Cortex of kidney (tissue), 1 donor: ENCODE data around the gene VPS37B.

ENCODE experiments used
- DNase-seq: peaks from one replicate; lab custom pipeline; 2025; lab: John Stamatoyannopoulos, UW

VPS37B gene

GRCh38 chr12:122866379-122866778 lies 29.5 kb downstream of the VPS37B start:
- DNase-seq = no peak

DNA sequence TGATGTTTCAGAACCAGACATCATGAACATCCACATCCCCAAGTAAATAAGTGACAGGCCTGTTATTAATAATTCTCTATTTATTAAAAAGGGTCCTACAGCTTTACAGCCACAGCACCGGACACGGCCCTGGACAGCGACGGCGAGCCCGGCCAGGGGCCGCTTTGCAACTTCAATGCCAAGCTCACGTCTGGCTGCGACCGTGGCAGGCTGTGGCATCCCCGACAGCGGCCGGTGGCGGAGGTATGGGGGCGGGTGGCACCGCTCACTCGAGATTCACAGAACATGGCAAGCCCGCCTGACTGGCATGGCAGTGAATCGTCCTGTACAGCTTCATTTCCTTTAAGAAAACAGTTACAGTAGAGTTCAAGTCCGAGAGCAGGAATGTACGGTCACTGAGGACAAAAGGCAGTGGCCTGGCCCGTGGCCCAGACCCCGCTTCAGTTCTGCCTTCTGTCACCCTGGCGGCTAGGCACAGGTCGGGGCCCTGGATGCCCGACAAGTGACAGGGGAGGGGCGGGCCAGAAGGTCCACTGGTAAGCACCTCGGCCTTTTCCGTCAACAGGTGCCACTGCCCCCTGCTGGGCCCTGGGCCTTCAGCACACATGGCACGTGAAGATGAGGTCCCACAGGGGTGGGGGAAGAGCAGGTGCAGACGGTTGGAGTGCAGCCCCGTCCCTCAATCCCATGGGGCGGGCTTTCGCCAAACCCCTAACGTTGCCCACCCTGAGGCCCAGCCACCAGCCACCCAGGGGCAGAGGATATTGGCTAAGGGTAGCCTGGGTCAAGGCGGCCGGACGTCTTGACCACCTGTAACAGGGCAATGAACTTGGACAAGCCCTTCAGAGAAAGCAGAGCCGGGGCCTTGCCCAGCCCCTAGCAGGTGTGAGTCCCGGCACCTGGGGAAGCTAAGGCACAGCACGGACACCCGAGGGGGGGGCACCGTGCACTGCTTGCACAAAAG lies 30.4 kb downstream of the VPS37B start:
- no peak for DNase-seq

DNA sequence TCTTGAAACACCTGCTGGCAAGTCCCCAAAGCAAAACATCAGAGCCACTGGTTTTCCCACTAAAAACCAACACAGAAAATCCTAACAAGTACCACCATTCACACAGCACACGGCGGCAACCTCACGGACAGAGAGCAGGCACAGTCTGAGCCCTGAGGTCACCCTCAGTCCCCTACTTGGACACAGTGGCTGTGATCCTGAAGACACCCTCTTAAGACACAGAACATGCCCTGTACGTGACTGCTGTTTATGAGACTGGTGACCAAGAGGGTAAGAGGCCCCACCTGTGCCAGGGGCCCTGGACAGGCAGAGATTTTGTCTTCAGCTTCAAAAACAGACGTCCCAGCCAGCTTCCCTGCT lies 31.1 kb downstream of the VPS37B start:
- DNase-seq = no peak

GRCh38 chr12:122862872-122863701 lies 32.8 kb downstream of the VPS37B start:
- DNase-seq = no peak

DNA sequence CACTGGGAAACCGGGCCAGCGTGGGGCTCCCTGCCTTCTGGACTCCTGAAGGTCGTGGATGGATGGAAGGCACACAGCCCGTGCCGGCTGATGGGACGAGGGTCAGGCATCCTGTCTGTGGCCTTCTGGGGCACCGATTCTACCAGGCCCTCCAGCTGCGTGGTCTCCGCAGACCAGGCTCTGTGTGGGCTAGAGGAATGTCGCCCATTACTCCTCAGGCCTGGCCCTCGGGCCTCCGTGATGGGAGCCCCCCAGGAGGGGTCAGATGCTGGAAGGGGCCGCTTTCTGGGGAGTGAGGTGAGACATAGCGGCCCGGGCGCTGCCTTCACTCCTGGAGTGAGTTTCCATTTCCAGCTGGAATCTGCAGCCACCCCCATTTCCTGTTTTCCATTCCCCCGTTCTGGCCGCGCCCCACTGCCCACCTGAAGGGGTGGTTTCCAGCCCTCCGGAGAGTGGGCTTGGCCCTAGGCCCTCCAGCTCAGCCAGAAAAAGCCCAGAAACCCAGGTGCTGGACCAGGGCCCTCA lies 33.8 kb downstream of the VPS37B start:
- no peak for DNase-seq

DNA sequence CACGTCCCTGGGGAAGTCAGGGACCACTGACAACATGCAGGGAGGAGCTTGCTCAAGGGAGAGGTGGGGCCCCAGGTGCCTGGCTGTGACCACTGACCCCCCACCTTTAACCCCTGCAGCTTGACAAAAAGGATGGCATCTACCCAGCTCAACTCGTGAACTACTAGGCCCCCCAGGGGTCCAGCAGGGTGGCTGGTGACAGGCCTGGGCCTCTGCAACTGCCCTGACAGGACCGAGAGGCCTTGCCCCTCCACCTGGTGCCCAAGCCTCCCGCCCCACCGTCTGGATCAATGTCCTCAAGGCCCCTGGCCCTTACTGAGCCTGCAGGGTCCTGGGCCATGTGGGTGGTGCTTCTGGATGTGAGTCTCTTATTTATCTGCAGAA lies 34.3 kb downstream of the VPS37B start:
- no peak for DNase-seq

GRCh38 chr12:122860854-122861586 lies 34.9 kb downstream of the VPS37B start:
- no peak for DNase-seq

GRCh38 chr12:122860040-122860853 lies 35.7 kb downstream of the VPS37B start:
- no peak for DNase-seq

- DNase-seq = no peak
These were observed 36.5 kb downstream of the VPS37B start for GRCh38 chr12:122859303-122860039.

GRCh38 chr12:122858591-122859302 lies 37.2 kb downstream of the VPS37B start:
- DNase-seq = no peak

DNA sequence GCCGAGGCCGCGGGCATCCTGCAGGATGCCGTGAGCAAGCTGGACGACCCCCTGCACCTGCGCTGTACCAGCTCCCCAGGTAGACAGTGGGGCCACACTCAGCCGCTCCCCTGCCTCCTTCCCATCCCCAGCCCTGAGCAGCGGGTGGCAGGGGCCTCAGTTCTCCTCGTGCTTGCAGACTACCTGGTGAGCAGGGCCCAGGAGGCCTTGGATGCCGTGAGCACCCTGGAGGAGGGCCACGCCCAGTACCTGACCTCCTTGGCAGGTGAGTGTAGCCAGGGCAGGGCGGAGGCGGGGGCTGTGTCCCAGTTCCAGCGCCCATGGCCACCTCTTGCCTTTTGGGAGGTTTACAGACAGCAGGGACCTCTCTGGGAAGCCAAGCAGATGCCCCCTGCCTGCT lies 37.8 kb downstream of the VPS37B start:
- DNase-seq = no peak

DNA sequence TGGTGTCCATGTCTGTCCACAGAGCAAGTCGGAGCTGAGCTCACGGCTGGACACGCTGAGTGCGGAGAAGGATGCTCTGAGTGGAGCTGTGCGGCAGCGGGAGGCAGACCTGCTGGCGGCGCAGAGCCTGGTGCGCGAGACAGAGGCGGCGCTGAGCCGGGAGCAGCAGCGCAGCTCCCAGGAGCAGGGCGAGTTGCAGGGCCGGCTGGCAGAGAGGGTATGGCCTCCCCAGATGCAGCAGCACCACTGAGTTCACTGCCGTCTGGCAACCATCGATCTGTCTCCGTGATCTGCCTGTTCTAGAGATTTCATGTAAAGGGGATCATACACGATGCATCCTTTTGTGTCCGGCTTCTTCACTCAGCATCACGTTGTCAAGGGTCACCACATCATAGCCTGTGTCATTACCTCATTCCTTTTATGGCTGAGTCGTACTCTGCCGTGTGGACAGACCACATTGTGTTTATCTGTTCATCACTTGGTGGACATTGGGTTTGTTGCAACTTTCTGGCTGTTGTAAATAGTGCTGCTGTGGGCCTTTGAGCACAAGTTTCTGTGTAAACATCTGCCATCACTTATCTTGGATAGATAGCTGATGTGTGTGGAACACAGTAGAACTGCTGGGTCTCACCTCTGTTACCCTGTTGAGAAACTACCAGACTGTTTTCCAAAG lies 38.8 kb downstream of the VPS37B start:
- no peak for DNase-seq

GRCh38 chr12:122855928-122856831 lies 39.7 kb downstream of the VPS37B start:
- no peak for DNase-seq

DNA sequence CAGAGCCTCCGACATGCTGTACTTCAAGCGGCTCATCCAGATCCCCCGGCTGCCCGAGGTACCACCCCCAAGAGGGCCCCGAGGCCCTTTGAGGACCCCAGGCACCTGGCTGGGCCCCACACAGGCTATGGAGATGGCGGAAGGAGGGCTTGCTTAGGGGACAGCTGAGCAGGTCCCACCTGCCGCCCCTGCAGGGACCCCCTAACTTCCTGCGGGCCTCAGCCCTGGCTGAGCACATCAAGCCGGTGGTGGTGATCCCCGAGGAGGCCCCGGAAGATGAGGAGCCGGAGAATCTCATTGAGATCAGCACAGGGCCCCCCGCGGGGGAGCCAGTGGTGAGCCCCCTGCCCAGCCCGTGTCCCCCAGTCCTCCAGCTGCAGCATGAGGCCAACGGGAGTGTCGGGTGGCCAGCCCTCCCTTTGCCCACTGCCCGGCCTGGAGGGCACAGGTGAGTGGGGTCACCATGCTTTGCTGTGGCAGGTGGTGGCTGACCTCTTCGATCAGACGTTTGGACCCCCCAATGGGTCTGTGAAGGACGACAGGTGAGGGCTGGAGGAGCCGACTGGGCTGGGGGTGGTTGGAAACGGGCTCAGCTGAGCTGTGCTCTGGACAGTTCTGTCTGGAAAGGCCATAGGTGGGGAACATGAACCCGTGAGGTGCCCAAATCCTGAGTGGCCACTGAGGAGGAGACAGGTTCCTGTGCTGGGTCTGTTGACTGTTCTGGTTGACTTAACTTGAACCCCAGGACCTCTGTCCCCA lies 40.7 kb downstream of the VPS37B start:
- no peak for DNase-seq

DNA sequence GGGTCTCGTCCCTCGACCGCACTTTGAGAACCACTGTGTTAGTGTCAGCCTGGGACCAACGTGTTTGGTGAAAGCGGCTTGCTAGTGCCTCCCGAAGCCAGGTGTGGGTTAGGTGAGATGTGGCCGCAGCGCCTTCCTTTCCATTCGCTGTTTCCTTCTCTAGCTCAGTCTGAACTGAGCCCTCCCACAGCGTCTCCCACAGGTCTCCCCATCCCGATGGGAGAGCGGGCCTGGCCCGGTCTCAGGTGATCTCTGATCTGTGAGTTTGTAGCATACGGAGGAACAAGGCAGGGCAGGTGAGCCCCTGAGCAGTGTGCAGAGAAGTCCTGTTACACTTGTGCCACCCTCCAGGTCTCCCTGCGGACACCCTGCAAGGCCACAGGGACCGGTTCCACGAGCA lies 41.4 kb downstream of the VPS37B start:
- DNase-seq = no peak

- DNase-seq = no peak
These were observed 42.2 kb downstream of the VPS37B start for GRCh38 chr12:122853582-122854245.
